CD4-positive, alpha-beta T cell treated with Interleukin-12 subunit alpha and Interleukin-12 subunit beta, for 1 hour (primary cell): ENCODE measurements around the gene NOTCH1.

Experiments used
- DNase-seq: peaks from one replicate; pipeline ENCODE4 v3.0.0-alpha.2; 2020

The NOTCH1 gene

DNA sequence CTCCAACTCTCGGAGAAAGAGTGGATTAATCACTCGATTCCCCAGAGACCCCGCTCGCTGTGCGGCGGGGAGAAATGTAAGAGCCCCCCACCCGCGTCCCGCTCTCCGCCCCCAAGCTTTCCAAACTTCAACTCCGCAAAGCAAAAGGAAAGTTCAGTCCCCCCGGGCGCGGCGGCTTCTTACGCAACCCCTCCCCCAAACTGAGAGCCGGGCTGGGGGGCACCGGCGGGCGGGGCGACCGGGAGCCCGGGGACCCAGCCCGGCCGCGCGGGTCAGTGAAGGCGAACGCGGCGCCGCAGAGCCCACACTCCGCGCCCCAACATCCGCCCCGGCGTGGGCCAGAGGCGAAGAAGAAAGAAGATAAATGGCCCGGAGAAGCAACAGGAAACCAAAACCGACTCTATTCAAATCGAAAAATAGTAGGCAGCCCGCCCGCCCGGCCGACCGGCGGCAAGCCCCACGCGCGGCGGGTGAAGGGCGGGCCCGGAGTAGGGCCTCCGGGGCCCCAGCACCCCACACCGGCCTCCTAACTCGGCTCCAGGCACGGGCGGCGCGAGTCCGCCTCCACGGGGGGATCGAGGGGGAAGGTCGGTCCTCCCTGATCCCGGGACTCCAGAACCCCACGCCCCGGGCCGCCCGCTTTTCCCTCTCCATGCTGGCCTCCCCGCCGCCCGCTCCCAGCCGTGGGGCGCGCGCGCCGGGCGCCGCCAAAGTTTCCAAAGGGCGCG lies 720 bp downstream of the NOTCH1 start:
- DNase-seq, result peak; percentile 68

DNA sequence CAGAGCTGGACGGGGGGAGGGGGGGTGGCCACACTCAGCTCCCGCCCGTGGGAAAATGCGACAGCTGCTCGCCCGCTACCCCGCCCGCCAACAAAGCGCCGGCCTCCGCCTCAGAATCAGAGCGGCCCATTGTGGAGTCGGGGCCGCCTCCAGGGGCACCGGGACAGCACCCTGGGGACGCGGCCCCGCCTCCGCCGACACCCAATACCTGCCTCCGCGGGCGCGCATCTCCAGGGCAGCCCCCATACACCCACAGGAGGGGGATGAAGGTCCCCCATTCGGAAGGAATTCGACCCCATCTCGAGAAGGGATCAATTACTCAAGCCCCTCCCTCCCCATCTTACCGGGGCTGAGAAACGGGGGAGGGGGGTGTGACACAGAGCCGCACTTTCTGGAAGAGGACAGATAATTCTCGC lies 1.3 kb downstream of the NOTCH1 start:
- DNase-seq, result peak; percentile 60

GRCh38 chr9:136543830-136544547 lies 1.9 kb downstream of the NOTCH1 start:
- DNase-seq, result no peak

GRCh38 chr9:136543280-136543679 lies 2.6 kb downstream of the NOTCH1 start:
- no peak for DNase-seq

DNA sequence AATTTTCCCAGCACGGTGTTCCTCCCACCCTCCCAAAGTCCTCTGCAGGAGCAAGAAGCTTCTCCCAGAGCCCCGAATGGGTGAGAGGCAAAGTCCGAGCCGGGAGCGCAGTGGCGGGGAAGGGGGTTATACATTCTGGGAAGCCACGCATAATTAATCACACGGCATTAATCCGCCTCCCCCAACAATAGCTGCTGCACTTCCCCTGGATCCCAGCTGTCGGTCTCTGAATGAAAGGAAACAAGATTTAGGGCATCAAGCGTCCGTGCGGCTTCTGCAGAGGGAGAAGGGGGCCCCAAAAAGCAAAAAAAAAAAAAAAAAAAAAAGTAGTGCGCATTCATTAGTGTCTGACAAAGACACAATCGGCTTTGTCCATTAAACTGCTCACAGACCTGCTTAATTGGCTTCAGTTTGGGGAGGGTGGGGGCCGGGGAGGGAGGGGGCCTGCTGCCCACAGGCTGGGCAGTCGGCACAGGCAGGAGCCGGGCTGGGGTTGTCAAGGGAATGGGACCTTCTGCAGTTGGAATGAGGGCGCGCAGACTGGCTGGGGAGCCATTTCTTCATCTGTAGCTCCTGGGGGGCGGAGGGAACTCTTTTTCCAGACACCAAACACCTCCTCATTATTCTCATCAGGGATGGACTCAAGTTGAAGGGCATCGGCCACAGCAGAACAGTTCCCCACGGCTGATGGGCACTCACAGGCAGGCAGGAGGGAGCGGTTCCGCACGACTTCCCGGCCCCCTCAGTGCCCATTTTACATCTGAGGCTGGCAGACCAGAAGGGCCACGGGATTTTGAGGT lies 3.4 kb downstream of the NOTCH1 start:
- no peak for DNase-seq

DNA sequence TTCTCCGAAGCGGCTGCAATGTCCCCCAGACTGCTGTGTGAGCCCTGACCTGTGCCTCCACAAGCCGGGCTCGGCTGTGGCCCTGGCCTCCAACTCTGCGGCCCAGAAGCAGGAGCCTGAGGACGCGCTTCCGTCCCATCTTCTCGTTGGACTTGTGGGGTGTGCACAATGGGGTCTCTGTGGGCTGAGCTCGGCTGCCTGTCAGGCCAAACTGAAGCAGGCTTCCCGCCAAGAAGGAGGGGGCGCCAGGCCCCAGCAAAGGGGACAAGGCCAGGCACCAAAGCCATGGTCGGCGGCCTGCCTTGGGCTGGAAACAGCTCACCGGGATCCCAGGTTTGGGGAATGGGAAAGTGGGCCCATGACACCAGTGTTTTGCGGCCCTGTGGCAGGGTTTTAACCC lies 4.1 kb downstream of the NOTCH1 start:
- DNase-seq, result no peak

GRCh38 chr9:136541179-136541578 lies 4.7 kb downstream of the NOTCH1 start:
- DNase-seq, result no peak

- DNase-seq, result peak; percentile 88
Measured at GRCh38 chr9:136539427-136540421, 6.1 kb downstream of the NOTCH1 start.

DNA sequence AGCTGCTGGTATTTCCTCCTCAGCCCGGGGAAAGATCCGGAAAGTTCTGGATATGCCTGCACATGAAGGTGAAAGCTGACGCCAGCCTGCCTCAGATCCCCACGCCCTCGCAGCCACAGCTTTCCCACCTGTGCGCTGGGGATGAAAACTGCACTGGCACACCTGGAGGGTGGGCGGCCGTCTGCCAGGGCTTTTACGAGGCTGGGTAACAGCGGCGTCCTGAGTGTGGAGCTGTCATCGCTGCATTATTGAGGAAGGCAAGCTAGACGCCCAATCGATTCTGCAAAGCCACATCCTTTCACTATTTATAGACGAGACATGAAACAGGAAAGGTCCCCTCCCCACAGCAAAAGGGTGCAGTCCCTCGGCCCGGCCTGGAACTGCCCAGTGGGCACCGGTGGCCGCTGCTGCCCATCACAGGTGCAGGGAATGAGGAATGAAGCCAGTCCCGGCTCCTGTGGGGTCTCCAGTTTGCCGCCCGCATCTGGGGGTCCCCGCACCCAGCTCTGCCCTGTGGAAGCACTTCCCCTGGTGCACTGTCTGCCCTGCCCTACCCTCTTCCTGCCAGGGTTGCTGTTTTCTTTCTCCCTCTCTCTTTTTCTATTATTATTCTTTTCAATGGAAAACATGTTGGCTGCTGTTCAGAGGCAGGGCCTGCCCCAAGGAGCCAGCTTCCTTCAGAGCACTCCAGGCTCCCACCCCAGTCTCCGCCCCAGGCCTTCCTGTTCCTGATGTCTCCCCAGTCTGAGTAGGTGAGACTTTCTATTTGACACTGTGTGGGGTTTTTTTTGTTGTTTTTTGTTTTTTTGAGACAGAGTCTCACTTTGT lies 7.0 kb downstream of the NOTCH1 start:
- peak; percentile 67 for DNase-seq

GRCh38 chr9:136537896-136538598 lies 7.8 kb downstream of the NOTCH1 start:
- DNase-seq, result no peak

GRCh38 chr9:136537411-136537810 lies 8.4 kb downstream of the NOTCH1 start:
- no peak for DNase-seq

DNA sequence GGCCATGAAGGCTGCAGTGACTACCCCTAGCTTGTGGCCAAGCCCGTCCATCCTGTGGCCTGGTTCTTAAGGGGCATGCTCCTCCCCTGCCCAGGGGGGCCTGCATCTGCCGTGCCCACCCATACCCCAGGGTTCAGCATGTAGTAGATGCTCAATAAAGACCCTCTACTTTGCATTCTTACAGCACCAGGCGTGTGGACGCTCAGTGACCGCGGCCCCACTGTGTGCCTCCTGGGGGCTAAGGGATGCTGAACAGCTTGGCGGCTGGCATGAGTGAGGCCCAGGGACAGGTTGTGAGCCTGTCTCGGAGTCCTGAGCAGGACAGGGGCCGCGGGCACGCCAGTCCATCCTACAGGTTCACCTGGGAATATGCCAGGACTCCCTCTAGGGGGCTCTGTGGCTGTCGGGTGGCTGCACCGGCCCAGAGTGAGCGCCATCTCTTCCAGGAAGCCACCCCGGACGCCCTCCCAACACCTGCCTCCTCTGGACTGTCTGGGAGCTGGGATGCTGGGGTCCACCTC lies 9.1 kb downstream of the NOTCH1 start:
- DNase-seq, result no peak

DNA sequence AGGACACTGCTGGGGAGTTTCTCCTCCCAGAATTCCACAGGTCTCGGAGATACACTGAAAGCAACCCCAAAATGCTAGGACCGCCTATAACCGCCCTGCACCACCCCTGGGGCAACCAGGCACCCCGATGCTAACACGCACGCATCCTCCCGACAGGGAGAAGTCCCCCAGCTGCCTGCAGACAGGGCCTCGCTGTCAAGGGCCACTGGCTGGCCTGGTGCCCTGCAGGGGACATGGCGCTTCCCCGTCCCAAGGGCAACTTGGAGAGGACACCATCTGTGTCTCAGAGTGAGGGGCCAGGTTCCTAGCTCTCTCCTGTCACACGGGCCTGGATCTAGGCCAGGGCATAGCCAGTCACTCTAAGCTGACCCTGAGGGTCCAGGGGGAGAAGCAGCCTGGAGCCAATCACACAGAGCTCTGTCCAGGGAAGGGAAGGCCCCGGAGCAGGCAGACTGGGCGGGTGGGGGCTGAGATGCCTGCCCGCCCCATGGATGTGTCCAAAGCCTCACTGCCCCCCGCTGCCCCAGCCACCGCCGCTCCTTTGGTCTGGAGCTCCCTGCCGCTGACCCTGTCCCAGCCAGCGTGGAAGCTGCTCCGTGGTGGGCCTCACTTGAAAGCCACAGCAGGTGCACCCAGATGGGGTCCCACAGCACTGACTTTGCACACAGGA lies 9.7 kb downstream of the NOTCH1 start:
- DNase-seq, result no peak

DNA sequence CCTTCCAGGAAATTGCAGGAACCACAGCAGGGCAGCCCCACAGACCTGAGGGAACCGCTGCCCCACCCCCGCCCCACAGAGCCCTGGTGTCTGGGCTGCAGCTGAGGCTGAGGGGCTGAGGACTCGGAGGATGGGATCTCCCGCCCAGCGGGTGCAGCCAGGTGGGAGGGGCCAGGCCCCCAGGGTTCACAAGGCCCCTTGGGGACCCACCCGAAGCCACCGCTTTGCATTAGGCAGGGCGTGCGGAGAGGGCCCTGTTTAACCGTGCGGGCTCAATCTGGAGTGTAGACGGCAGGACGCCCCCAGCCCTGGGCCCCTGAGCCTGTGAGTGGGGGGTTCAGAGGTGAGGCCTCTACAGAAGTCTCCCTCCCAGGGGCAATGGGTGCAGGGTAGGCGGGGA lies 10.8 kb downstream of the NOTCH1 start:
- no peak for DNase-seq

DNA sequence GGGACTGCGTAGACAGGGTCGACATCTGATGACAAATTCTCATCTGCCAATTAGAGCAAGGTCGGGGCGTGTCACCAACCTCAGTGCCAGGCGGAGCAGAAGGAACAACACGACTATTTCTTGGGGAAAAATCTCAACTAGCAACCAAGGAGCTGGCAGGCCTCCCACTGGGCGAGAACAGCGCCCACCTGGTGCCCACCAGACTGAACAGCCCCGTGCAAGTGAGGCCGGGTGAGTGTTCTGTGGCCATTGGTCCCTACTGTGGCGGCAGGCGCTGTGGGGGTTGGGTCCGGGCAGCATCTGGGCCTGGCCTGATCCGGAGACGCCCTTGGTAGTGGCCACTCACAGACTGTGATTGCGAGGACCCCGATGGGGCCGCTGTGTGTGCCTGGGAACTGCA lies 11.5 kb downstream of the NOTCH1 start:
- no peak for DNase-seq

DNA sequence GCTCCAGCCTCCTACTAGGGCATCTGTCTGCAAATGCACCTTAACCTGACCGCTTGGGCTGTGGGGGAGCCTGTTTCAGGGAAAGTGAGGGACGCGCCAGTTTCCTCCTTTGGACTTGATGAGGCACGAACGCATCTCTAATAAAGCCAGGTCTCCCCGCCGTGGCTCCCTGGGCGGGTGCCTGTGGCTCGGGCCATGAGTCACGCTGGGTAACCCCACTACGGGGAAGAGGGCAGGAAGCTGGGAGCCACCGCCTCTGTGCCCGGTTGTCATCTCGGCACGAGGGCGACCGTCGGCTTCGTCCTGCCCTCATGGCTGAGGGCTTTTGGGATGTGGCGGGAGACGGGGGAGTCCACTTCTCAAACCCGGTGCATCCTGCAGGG lies 12.1 kb downstream of the NOTCH1 start:
- peak; percentile 74 for DNase-seq

GRCh38 chr9:136532799-136533774 lies 12.8 kb downstream of the NOTCH1 start:
- peak; percentile 66 for DNase-seq

GRCh38 chr9:136531904-136532798 lies 13.7 kb downstream of the NOTCH1 start:
- no peak for DNase-seq
